Left renal cortex interstitium (tissue), 4 donors: Measurements from ENCODE around the gene ZBTB42. TPM values are rescaled to one million over a fixed set of nuclear protein-coding genes. Genes with fewer than 3 reads are reported as not detected.
A peak's percentile ranks its signal among the peaks of the same experiment; 100 is the strongest.

Experiments used
- DNase-seq, 4 donors: peaks; one replicate each; pipeline ENCODE4 v3.0.0-alpha.2; 2013; ENCODE audit warnings: low read depth in 4 of 4, low spot score in 2 of 4, missing footprints in 1 of 4
- polyA plus RNA-seq, 4 donors: library from polyadenylated mRNA; unstranded; fragments of 120-200 nt; gene quantifications; one replicate each; pipeline ENCODE4 v1.2.1, GENCODE V29; 2013; ENCODE audit not compliant: insufficient read length in 4 of 4

ZBTB42 gene
- polyA plus RNA-seq, result 1 to 10 TPM; 4.1 to 5.9 (median 4.5) TPM

DNA sequence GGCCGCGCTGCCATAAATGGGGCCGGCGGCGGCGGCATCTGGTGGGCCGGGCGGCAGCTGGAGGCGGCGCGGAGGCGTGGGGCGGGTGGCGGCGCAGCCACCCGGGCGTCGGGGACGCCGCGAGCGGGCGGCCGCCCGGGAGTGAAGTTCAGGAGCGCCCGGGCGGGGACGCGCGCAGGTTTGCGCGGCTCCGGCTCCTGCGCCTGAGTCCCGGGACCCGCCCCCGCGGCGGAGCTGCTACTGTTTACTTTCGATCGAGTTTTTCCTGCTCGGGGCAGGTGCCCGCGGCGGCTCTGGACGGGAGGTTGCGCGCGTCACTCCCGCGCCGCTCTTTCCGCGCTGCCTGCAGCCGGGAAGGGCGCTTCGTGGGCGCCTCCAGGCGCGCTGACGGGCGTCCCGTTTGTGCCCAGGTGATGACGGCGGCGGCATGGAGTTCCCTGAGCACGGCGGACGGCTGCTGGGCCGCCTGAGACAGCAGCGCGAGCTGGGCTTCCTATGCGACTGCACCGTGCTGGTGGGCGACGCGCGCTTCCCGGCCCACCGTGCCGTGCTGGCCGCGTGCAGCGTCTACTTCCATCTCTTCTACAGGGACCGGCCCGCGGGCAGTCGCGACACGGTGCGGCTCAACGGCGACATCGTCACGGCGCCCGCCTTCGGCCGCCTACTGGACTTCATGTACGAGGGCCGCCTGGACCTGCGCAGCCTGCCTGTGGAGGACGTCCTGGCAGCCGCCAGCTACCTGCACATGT is at the start of gene ZBTB42:
Gene ZBTB42, plus strand, starts transcription at position 331 of the 749 bp plus-strand sequence. Its CDS starts 97 bp downstream, at position 428.
- DNase-seq, result no peak

DNA sequence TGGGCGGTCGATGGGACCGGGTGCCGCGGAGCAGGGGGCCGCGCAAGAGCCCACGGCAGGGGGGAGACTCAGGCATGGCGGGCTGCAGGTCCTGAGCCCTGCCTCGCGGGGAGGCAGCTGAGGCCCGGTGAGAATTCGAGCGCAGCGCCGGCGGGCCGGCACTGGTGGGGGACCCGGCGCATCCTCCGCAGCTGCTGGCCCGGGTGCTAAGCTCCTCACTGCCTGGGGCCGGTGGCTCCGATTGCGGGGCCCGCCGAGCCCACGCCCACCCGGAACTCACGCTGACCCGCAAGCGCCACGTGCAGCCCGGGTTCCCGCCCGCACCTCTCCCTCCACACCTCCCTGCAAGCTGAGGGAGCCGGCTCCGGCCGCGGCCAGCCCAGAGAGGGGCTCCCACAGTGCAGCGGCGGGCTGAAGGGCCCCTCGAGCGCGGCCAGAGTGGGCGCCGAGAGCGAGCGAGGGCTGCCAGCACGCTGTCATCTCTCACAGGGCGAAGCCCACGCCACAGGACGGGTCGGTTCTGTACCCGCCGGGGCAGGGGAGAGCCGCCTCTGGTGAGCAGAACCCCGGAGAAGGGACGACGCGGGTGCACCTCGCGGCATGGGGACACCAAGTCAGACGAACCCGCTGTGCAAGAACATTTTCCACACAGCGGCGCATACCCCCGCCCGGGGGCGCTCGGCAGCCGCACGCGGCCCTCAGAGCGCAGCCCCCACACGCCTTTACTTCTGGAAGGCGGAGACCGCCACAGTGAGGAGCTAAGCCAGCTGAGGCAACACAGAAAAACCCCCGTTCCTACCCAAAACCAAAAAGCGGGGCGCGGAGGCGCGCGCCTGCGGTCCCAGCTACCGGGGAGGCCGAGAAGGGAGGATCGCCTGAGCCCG is 49.1 kb upstream of the ZBTB42 start:
- DNase-seq, result no peak

DNA sequence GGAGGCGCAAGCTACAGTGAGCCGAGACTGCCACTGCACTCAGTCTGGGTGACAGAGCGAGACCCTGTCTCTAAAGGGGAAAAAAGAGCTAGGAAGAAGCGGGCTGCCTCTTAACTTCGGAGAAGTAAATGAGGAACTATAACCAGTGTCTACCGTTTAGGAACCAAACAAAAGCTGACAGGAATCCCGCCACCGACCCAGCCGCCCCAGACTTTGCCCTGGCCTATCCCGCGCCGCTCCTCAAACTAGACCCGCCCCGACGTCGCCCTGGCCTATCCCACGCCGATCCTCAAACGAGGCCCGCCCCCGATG is 48.5 kb upstream of the ZBTB42 start:
- no peak for DNase-seq

DNA sequence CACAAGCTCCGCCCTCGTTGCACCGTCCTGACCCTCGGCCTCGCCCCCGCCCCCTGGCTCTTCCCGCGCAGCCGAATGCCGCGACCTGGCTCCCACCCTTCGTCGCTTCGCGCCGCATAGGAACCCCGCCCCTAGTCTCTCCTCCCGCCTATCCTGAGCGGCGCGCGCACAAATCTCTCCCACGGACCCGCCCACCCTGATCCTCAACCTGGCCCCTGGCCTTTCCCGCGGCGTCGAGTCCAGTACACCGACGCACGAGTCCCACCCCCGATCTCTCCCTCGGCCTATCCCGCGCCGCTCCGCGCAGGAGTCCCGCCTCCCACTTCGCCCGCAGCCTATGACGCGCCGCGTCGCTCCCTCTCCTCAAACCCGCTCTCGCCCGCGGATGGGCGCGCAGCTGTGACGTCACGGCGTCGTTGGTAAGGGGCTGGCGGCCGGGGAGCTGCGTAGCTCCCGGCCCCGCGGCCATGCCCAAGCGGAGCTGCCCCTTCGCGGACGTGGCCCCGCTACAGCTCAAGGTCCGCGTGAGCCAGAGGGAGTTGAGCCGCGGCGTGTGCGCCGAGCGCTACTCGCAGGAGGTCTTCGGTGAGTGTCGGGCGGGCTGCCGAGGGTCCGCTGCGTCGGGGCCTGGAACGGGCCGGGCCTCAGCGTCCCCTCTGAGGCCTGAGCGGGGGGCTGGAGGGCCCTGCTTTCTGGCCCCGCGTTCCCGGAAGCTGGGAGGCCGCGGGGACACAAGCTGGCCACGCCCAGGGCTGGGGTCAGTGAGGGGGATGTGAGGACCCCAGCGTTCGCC is 48.0 kb upstream of the ZBTB42 start, which contains the start of gene SIVA1:
Gene SIVA1, plus strand, starts transcription at position 413 of the 793 bp plus-strand sequence. Its CDS starts 55 bp downstream, at position 468.
- DNase-seq, result peak; percentile 92 to 99 (median 98)

DNA sequence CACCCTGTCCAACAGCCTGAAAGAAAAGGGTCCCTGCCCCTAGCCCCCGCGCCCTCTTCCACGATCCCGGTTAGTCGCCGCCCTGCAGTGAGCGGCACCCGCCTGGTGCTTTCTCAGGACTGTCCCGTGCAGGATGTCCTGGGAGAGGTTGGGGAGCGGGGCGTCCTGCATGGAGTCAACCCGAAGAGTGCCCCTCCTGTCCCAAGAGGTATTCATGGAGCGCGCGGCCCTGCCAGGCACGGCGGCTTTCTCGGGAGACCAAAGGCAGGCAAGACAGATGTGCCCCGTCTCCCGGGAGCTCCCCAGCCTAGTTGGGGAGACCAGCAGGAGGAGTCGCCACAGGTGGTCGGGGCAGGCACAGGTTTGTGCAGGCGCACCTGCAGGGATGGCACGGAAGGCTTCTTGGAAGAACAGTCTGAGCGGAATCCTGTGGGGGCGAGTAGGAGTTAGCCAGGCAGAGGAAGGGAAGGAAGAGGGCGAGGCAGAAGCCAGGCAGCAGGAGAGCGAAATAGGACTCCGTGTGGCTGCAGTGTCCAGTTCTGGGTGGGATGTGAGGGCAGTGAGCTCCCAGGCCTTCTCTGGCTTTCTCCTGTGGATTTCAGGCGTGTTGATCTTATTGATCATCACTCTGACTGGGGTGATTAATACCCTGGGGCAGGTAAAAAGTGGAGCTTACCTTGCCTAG is 47.2 kb upstream of the ZBTB42 start:
- DNase-seq, result no peak

DNA sequence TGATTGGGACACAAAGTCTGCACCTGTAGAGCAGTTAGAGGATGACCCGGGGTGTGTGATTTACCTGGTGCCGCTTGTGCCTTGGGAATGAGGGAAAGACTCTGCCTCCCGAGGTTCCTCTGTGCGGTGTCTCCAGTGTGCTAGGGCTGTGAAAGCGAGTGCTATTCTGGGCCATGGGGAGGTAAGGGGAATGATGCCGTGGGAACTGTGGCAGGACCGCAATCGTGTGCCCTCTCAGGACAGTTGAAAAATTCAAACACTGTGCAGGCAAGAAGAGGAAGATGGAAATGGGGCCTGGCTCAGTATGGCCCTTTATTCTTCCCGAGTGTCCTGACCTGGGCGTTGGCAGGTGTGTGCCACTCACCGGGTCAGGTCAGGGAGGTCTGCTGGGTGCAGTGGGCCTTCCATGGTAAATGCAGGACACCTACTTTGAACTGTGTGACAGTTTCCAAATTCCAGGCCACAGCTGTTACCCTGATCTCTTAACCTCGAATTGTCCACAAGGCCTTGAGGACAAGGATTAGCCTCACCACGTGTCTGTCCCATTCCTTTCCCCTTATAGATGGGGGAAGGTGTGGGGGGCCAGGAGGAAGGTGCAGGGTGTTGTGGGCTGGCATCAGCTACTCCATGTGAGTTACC is 46.6 kb upstream of the ZBTB42 start:
- no peak for DNase-seq

DNA sequence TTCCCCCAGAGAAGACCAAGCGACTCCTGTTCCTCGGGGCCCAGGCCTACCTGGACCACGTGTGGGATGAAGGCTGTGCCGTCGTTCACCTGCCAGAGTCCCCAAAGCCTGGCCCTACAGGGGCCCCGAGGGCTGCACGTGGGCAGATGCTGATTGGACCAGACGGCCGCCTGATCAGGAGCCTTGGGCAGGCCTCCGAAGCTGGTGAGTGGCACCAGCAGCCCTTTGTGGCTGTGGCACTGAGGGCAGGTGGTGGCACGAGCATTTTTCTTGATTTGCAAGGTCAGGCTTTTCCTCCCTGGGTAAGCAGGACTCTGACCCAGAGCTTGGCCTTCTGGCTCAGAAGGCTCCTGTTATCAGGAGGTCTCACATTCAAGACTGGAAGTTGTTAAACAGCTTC is 45.3 kb upstream of the ZBTB42 start:
- no peak for DNase-seq

DNA sequence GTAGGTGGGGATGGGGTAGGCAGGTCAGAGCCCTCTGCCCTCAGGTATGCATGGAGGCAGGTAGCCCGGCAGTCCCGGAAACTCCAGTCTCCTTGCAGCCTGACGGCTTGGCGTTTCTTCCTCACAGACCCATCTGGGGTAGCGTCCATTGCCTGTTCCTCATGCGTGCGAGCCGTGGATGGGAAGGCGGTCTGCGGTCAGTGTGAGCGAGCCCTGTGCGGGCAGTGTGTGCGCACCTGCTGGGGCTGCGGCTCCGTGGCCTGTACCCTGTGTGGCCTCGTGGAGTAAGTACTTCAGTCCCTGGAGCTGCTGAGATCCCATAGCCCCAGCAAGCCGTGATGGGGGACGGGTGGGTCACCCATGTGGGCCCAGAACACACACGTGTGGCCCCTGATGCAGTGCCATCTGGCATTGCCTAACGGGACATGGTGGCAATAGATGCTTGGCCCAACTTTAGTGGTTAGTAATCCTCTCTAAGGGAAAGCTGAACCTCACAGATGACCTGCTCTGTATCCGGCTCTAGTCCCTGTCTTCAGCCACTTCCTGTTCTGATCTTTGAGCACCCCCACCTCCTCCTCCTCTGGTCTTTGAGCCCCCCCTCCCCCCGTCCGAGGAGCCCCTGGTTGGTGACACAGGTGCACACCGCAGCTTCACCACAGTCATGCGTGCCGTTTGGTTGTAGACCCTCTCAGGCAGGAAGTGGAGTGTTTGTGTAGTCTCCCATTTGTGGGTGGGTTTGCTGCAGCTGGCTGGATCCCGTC is 44.2 kb upstream of the ZBTB42 start:
- DNase-seq, result no peak

DNA sequence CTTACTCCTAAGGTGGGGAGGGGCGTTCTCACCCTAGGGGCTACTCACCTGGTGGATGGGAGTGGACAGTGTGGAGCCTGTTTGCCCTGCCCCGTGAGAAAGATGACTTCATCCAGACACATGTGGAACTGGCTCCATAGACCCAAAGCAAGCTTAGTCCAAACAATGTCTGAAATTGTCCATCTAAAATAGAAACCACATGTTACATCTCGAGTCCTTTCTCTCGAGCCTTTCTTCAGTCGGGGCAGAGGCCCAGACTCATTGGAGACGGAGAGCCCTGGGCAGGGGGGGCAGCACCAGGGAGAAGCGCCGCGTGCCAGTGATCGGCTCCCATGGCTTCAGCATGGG is 43.7 kb upstream of the ZBTB42 start:
- no peak for DNase-seq

DNA sequence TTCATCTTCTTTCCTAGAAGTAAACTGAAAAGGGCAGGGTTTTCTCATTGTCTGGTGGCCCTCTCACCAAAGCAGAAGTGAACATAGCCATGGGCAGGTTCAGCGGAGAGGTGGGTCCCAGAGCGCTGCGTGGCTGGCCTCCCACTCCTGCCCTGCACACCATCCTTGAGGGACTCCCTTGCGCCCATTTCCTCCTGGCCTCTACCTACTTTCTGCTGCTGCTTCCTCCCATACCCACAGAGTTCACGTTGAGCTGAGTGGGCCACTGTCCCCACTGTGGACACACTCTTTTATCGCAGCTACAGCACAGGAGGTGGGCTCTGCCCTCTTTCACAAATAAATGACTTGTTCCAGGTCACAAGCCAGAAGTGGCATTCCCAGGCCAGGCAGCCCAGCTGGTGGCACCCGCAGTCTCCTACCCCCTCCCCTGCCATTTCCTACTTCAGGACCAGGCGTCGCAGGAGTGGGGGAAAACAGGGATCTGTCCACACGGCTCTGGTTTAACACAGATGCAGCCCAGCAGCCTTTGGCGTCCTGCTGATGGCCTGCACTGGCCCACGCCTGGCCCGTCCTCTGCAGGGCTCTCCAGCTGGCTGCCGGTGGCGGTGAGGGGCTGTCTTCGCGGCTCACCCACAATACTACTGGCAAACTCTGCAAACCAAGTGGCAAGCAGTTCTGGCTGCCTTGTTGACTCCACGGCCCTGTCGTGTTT is 43.1 kb upstream of the ZBTB42 start:
- DNase-seq, result no peak

DNA sequence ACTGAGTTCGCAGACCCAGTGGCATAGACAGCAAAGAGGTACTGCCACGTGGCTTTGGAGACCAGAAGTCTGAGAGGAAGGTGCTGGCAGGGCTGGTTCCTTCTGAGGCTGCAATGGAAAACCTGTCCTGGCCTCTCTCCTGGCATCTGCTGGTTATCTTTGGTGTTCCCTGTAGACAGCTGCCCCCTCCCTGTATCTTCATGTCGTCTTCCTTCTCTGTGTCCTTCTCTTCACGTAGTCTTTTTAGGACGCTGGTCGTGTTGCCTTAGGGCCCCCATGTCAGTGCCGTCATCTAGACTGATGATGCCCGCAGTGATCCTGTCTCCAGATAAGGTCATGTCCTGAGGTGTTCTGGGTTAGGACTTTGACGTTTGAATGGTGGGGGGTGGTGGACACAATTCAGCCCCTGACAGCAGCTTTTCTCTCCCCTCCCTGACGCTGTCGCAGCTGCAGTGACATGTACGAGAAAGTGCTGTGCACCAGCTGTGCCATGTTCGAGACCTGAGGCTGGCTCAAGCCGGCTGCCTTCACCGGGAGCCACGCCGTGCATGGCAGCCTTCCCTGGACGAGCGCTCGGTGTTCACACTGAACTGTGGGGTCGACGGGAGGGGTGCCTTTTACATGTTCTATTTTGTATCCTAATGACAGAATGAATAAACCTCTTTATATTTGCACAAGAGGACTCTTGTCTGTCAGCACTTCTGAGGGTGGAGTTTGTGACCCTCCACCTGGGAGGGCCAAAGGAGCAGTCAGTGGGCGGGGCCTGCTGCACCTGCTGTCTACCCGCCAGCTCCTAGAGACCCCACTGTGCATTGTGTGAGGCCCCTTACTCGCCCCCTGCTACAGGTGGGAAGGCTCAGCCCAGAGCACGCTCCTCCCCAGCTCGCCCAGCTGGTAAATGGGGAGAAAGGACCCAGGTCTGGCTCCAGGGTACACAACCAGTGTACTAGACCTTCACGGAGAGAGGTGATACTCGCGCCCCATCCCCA is 41.6 kb upstream of the ZBTB42 start:
- no peak for DNase-seq

DNA sequence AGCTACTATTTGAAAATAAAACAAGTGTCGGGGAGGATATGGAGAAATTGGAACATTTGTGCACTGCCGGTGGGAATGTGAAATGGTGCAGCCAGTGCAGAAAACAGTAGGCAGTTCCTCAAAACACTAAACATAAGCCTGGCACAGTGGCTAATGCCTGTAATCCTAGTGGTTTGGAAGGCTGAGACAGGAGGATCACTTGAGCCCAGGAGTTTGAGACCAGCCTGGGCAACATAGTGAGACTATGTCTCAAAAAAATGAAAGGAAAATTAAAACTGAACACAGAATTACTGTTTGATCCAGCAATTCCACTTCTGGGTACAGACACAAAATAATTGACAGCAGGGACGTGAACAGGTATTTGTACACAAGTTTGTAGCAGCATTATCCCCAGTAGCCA is 35.4 kb upstream of the ZBTB42 start:
- no peak for DNase-seq

DNA sequence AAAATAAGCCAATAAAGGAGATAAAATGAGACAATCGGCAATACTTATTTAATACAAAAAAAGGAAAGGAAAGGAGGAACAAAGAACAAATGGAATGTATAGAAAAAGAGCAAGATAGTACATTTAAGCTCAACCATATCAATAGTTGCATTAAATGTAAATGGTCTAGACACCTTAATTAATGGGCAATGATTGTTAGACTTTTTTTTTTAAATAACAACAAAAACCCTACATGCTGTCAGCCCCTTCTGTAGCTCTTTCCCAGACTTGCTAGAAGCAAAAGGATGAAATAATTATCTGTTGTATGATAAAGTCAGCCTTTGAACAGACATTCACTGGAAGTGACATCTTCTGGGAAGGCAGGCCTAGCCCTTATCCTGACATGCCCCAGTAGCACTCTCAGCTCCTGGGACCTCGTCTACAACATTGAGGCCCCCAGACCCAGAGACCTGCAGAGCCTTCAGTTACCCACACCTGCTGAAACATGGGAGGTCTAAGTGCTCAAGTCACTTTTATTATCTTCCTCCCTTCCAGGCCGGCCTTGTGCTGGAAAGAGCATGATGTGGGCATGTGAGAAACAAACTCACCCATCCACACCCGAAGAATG is 34.5 kb upstream of the ZBTB42 start:
- no peak for DNase-seq

DNA sequence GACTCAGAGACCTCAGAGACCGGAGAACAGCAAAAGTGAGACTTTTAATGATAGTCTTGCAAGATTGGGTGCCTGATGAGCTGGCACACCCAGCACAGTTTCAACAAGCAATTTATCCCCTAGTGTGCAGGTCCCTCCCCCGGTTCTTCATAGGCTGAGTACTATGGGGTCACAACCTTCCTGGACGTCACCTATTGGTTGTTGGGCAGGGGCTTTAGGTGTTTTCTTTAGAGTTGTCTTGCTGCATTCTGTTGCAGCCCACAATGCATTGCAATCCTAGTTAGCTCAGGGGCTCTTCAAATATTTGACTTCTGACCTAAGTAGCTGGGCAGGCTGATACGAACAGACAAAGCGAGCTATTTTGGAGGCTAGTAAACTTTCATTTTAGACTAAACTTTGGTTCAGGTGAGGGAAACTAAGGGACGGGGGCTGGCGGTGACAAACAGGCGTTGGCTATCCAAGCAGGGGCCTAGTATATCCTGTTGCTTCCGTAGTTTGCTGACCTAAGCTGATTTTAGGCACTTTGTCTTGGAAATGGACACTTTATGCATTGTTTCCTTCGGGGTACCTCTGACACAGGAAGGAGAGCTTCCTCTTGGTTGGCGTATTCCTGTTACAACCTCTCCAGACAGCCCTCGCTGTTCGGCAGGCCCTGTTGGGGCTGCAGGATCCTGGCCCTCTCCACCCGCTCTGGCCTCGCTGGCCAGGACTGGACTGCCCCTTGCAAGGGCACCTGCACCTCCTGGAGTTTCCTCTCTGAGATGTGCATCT is 33.9 kb upstream of the ZBTB42 start:
- DNase-seq, result no peak

DNA sequence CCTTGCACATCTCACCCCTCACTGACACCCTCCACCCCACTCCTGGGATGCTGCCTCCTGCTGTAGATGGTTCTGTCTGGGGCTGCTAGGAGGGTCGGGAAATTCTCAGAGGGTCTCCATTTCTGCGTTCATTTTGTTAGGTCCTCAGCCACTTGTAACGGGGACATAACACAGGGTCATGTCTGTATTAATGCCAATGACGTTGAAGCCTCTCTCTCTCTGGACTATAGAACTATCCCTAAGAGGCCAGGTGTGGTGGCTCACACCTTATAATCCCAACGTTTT is 33.3 kb upstream of the ZBTB42 start:
- DNase-seq, result no peak
